Cortex of kidney (tissue), 1 donor: ENCODE measurements around the gene AATF.
"Not testable (repeated sequence)": the region's sequence is repeated elsewhere in the genome, so short reads cannot be mapped to it uniquely, and the experiment has no call there.

Experiments
- DNase-seq: peaks from one replicate; lab custom pipeline; 2025; lab: John Stamatoyannopoulos, UW

AATF gene

DNA sequence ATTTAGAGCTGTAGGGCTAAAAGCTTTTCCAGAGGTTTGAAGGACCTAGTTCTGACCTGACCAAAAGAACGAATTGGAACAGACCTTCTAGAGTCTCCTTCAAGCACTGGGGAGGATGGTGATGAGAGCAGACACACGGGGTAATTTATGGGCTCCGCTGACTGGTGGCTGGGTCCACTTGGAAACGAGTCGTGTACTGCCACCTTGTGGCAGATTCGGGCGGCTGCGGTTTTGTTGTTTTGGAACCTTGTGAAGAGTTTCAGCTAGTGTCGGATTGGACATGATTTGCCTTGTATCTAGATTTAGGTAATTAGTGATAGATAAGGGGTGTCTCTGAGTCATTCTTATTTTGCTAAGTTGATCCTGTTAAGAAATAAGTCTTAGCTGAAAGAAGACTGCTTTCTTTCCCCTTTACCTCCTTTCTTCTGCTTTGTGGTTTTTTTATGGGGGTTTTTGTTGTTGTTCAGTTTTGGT lies 98.9 kb downstream of the AATF start:
- DNase-seq: no peak

DNA sequence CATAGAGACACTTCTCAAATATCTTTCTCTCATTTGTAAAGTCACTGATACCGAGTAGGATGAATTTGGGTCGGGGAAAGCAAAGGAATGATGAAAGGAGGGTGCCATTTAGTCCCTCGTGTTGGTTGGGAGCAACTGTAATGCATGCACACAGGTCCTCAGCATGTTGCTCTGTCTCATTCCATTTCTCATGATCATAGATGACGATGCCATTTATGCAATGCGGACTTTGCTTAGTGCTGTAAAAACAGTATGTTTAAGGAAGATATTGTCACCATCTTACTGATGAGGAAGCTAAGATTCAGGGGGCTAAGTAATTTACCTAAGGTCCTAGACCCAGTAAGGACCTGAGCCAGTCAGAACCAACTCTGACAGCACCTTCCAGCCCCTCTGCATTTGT lies 100.1 kb downstream of the AATF start:
- DNase-seq: no peak

DNA sequence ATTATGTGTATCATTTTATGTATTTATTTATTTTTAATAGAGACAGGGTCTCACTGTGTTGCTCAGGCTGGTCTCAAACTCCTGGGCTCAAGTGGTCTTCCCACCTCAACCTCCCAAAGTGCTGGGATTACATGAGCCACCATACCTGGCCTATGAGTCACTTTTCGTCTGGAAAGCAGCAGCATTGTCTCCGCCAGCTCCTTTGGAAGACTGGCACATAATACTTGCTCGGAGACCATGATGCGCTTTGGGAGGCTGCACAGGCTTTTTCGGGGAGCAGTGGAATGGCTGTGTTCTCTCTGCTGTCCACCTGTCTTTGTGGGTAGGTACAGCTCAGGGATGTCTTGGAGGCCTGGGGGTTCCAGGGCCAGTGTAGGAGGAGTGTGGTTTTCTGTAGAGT lies 102.2 kb downstream of the AATF start:
- DNase-seq: no peak

DNA sequence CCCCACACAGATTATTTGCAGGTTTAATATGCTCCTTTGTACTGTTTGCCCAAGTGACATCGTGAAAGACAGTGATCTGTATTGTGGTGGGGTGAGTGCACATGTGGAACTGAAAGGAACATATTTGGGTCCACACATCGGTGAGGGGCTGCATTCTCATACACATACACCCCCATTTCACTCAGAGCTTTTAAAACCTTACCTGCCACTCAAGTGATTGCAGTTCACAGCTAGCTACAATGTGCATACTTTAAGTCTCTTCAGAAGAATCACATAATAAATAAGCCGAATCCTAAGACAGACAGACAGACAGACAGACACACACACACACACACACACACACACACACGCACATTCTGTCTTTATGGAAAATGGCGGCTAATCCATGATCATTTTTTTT lies 102.6 kb downstream of the AATF start:
- DNase-seq: no peak

DNA sequence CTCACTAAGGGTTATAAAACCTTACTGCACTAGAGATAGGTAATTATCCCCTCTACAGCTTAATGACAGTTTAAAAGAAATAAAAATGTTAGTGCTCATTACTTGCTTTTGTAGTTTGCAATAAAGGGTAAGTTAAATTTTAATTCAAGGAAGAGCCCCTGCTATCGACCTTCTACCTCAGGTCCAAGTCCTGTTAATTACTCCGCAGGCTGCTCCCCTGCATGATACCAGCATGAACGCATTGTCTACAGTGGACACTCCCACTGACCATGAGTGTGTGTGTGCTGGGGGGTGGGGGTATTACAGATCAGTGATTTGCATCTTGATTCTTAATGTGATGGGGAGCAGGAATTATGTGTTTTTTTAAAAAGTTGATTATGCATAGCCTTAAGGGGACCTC lies 103.1 kb downstream of the AATF start:
- DNase-seq: no peak

DNA sequence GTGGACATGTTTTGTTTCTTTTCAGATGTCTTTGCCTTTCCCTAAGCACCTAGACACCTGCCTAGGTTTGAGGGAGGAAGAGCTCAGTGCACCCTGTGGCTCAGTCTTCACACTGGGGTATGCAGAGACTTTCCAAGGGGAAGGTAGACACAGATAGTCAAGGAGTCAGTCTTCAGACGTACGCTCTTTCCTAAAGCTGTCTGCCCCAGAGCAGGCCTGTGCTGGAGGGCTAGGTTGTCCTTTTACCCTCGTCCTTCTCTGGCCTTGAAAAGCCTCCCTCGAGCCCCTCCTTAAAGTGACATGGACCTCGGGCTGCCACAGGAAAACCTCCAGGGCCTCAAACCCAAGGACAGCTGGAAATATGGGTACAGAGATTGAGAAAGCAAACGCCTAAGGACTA lies 103.7 kb downstream of the AATF start:
- no peak for DNase-seq

DNA sequence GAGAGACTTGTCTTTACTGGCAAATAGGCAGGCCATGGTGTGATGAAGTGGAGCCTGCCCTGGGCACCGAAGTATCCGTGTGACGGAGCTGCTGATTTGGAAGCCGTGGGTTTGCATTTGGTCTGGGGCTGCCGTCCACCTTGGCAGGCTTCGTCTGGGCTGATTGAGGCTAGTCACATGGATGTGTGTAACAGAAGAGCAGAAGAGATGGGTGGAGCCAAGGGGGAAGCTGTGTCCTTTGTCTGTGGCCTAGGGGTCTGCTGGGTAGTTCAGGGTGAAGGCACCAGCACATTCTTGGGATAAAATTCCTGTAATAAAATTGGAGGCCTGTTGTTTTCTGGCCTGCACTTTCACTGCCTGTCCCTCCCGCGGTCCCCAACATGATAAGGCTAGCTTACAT lies 106.1 kb downstream of the AATF start:
- DNase-seq: no peak

DNA sequence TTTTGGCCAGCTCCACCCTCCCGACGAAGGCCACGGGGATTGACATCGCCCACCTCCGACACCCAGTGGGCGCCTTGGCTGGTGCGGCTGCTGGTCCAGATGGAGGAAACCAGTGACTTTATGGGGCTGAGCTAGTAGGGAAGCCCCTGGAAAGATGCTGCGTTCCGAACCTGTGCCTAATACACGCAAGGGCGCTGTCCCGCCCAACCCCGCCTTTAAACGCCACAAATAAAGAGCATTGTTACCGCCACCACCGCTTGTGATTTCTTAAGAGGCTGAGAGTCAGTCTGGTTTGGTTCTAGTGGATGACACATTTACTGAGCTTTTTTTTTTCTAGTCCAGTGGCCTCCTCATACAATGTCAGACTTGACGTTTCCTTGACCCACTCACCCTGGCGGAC lies 107.9 kb downstream of the AATF start:
- DNase-seq: no peak

DNA sequence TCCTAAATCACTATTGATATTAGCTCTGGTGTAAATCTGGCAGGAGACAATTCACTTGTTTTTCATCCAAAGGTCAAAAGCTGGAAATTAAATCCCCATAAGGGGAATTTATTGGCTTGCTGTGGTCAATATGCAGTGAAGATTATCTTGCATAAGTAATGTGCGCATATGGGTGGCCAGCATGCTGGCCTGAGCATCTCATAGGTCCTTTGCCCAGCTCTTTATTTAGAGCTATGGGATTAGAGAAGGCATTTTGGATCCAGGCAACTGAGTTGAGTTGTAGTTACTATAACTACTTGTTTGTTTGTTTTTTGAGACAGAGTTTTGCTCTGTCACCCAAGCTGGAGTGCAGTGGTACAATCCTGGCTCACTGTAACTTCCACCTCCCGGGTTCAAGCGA lies 110.7 kb downstream of the AATF start:
- no peak for DNase-seq

DNA sequence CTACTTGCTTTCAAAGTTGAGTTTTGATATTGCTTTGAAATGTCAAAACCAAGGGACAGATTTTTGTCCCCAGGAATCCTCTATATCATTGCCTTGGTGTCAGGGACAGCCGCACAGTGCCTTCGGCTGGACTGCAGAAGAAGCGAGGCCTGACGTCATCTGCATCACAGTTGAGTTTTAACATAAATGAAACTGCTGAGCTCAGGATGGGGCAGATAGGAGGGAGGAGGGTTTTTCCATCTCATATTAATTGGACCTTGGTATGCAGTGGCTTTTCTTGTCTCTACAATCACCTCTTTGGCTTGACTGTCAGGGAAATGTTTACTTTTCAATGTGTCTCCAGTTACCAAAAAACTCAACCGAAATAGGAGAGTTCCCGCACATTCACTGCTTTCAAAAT lies 111.3 kb downstream of the AATF start:
- DNase-seq: no peak

DNA sequence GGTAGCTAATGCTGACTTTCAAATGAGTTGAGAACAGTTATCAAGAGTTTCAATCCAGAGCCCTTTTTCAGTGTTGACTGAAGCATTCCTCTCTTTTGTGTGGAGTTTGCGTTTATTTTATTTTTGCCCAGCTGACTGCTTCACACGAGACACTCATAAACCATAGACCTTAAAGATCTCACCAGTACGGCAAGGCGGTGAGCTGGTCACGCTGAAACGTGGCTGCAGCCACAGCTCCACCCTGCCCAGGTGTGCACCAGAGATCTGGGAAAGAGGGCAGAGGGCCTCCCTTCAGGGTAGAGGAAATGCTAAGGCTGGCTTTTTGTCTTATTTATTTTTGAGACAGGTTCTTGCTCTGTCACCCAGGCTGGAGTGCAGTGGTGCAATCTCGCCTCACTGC lies 112.2 kb downstream of the AATF start:
- no peak for DNase-seq

DNA sequence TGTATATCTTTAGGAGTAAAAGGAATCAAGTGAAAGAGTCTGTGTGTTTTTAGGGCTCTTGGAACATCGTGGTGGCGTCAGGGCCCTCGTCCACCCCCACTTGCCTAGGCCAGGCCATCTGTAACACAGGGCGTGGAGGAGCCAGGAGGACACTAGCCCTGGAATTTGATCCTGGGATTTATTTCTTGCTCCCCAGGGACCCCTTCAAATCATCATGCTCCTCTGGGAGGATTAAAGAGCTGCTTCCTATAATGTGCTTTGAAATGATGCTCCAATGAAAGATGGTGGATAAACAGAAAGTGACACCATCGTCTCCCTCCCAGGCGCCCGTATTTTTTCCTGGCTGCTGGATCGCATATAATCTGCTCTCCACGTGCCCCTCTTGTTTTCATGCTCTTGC lies 113.3 kb downstream of the AATF start:
- no peak for DNase-seq

DNA sequence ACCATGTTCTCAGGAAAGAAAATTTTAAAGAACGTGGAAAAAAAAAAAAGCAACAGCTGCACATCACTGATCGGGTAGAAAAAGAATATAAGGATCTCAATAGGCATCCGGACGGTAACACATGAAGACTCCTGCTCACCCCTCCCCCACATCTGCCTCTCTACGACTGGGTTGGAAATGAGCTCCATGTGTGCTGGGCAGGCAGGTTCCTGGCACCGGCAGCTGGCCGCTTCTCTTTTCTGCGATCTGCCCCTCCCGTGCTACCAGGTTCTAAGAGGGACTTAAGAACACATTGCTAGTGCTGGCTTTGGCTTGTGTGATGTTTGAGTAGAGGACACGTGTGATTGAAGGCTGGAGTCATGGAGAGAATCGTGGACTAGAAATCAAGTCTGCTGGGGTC lies 115.5 kb downstream of the AATF start:
- DNase-seq: no peak

DNA sequence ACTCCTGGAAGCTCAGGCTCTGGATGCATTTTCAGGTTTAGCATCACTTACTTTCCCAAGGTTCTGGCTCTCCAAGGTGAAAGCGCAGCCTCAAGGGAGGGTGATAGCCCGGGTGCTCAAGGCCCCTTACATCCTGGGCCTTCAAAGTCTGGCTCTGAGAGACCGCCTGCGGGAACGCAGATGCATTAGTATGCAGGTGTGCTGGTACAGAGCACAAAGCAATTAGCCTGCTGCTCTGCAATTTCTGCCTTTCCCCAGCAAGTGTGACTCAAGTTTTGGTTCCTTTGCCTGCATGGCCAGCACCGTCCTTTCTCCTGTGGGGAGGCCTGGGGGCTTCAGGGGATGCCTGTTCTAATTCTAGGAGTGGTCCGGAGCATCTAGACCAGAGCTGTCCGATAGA lies 116.2 kb downstream of the AATF start:
- no peak for DNase-seq

DNA sequence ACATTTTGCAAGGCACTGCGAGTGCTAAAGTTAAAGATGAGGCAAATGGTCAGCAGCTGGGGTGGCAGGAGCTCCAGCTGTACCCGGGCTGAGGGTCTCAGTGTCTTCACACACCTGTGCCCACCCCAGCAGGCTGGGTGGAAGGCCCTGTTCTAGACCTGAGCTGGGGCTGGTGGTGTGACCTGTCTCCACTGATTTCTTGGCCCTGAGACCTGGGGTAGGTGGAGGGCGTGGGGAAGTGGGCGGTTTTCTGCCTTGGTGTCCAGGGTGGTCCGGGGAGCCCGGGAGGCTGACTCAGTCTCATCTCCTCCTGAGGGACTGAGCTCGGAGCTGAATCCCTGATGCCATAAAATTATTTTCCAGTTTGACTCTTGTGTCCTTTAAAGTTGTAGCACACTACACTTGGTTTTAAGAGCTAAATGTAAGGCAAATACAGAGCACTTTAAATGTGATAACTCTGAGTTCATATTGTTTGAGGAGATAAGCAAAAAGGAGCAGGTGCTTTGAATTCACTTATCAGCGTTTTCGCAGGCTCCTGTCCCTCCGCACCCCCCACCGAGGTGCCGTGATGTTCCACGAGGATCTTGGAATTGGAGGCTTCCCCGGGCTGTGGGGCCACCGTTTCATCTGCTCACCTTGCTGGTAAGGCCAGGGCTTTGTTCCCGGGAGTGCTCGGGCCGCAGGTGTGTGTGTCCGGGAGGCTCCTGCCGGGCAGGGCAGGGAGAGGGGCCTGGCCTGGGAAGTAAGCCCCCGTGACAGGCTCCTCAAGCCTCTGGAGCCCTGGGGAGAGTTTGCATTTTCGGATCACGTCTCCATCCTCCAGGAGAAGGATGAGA lies 117.0 kb downstream of the AATF start:
- DNase-seq: no peak

DNA sequence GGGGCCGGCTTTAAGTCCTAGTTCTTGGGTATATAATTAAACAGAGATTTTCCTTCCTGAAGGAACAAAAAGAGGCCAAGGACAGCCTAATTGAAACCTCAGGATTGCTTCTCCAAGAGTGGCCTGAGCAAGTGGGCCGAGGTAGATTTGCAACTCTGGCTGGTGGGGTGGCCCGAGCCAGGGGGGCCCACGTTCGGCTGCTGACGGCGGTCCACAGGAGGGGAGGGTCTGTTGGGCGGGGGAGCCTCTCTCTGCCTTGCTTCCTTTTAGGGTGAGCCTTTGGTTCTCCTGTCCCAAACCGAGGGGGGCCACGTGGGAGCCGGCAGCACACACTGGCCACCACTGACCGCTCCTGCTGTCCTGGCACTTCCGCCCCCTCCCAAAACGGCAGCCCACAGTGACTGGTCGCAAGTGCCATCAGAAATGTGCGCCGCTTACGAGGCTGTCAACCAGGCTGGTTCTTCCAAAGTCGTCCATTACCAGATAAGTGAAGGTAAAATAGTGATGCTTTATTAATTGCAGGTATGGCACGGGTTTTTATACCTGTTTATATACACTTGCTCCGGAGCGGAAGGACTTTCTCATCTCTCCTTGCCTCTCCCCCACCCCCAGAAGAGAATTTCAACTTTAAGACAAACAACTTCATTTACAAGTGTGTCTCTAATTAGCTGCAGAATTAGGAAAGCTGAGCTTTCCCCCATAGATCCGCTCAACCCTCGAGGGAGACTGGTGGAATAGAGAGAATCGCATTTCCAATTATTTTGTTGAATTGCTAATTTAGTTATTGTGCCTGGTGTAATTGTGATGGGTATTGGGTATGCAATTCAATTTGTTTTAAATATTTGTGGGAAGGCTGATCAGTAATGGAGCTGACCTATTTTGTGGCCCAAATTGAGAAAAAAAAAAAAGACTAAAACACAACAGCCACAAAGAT lies 117.8 kb downstream of the AATF start:
- no peak for DNase-seq

DNA sequence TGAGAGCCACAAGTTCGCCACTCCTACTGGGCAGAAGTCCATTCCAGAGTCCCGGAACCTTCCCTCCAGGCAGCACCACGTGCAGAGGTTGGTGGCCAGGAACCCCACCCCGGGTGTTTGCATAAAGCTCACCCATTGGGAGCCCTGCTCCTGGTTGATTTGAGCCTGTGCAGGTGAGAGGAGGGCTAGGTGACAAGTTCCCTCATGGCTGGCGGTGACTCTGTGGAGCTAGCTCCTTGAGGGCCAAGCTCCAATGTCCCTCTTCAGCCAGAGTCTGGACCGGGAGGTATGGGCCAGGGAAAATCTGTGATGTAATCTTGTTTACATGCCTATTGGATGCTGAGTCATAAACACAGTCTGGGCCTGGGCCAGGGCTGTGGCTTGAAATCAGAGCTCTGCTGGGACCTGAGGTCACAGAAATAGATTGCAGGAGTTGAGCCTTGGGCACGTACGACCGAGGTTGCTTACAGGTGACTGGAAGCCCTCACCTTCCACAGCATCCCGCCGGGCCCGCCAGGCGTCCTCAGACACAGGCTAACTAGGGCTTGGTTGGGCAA lies 118.9 kb downstream of the AATF start:
- no peak for DNase-seq

DNA sequence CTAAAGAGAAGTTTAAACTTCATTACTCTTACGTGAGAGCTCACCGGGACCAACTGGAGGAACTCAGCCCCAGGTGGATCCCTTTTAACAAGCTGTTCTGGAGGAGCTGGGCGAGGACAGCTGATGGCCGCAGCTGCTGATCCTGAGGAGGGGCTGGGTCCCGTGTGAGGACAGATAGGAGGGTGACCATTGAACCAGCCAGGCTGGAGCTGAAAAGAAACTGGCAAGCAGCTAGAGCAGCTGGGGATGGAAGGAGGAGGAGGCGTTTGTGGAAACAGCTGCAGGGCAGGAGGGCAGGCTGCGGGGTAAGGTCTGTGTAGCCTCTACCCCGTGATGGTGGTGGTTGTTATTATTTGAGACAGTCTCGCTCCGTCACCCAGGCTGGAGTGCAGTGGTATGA lies 119.5 kb downstream of the AATF start:
- no peak for DNase-seq

DNA sequence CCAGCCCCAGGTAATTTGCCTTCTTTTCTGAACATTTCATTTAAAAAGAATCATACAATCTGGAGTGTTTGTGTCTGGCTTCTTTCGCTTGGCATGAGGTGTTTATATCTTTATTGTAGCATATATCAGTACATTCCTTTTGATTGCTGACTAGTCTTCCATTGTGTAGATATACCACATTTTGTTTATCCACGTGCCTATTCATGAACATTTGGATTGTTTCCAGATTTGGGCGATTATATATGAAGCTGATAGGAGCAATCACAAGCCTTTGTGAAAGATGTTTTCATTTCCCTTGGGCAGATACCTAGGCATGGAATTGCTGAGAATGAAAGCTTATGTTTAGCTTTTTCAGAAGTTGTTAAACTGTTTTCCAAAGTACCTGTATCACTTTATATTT lies 120.3 kb downstream of the AATF start:
- DNase-seq: no peak

DNA sequence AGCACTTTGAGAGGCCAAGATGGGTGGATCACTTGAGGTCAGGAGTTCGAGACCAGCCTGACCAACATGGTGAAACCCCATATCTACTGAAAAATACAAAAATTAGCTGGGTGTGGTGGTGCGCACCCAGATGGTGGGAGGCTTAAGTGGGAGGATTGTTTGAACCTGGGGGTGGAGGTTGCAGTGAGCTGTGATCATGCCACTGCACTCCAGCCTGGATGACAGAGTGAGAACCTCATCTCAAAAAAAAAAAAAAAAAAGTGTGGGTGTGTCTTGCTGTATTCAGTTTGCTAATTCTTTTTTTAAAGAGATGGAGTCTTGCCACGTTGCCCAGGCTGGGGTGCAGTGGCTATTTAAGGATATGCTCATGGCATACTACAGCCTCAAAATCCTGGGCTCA lies 124.7 kb downstream of the AATF start:
- not testable (repeated sequence) for DNase-seq

DNA sequence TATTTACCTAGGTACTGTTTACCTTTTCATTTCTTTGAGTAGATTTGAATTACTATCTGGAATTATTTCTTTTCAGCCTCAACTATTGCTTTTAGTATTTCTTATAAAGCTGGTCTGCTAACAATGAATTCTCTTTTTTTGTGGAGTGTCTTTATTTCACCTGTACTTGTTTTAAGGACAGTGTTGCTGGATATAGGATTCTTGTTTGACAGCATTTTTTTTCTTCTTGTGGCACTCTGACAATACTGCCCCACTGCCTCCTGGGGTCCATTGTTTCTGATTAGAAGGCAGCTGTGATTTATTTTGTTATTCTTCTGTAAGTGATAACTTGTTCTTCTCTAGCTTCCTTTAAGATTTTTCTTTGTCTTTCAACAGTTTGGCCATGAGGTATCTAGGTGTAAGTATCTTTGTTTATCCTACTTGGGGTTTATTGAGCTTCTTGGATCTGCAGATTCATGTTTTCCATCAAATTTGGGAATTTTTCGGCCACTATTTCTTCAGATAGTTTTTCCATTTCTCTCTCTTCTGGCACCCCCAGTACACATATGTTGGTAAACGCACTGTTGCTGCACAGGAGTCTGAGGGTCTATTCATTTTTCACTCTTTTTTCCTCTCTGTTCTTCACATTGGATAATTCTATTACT lies 130.4 kb downstream of the AATF start:
- DNase-seq: no peak

DNA sequence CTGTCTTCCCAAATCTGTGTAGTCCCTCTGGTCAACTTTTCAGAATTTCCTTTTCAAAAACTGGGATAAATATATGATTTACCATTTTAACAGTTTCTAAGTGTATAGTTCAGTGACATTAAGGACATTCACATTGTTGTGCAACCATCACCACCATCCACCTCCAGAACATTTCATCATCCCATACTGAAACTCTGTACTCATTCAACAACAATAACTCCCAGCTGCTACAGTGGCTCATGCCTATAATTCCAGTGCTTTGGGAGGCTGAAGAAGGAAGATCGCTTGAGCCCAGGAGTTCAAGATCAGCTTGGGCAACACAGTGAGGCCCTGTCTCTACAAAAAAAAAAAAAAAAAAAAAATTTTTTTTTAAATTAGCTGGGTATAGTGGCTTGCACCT lies 131.0 kb downstream of the AATF start:
- DNase-seq: no peak
